ENCODE results near the gene MID1. TPM values are rescaled to one million over a fixed set of nuclear protein-coding genes. Genes with fewer than 3 reads are reported as not detected.

MID1 gene
- total RNA-seq, 4 donors from 2014 or later, result 0.91 to 1.9 (median 1.8) TPM

DNA sequence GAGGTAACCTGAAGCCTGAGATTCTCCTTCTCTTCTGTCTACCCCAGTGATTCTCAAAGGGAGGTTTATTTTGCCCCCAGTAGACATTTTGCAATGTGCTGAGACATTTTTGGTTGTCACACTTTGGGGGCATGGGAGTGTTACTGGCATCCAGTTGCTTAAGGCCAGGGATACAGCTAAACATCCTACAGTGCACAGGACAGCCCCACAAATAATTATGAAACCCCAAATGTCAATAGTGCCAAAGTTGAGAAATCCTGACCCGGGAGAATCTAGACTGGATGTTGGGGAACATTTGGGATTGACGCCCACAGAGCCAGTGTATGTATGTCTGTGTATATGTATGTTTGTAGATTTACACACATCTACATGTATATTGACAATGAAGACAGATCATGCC is 13.2 kb downstream of the MID1 start:
- no peak for TF ChIP-seq POLR2A (IDR thresholded peaks at IDR 0.05)
- TF ChIP-seq, protein P1, sequence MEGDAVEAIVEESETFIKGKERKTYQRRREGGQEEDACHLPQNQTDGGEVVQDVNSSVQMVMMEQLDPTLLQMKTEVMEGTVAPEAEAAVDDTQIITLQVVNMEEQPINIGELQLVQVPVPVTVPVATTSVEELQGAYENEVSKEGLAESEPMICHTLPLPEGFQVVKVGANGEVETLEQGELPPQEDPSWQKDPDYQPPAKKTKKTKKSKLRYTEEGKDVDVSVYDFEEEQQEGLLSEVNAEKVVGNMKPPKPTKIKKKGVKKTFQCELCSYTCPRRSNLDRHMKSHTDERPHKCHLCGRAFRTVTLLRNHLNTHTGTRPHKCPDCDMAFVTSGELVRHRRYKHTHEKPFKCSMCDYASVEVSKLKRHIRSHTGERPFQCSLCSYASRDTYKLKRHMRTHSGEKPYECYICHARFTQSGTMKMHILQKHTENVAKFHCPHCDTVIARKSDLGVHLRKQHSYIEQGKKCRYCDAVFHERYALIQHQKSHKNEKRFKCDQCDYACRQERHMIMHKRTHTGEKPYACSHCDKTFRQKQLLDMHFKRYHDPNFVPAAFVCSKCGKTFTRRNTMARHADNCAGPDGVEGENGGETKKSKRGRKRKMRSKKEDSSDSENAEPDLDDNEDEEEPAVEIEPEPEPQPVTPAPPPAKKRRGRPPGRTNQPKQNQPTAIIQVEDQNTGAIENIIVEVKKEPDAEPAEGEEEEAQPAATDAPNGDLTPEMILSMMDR (IDR thresholded peaks at IDR 0.05 in 4 of 5, conservative IDR thresholded peaks at IDR 0.05 in 1 of 5), result no peak
- H3K4me1 ChIP-seq, result no peaks in the 10 kb centered on the region
- no peak overlapping the region for H3K4me3 ChIP-seq
- intact Hi-C loops (cut with DNase I; ENCODE audit: low total_unique reads), result no loop called here
- H3K36me3 ChIP-seq, result no peaks in the 10 kb centered on the region
- ATAC-seq (no peak), DNase-seq (no peak)
- no peaks in the 10 kb centered on the region for H3K27me3 ChIP-seq
- in situ Hi-C loops (cut with MboI; ENCODE audit: low sequenced_read_pairs in 4 of 4), result loop anchor here in 3 of 4 donors (25.0 kb wide), 1 partner anchor 420 kb away; no protein-coding TSS in a partner anchor
- H3K27ac ChIP-seq, result no peak overlapping the region
- H3K9me3 ChIP-seq, result no peaks in the 10 kb centered on the region

DNA sequence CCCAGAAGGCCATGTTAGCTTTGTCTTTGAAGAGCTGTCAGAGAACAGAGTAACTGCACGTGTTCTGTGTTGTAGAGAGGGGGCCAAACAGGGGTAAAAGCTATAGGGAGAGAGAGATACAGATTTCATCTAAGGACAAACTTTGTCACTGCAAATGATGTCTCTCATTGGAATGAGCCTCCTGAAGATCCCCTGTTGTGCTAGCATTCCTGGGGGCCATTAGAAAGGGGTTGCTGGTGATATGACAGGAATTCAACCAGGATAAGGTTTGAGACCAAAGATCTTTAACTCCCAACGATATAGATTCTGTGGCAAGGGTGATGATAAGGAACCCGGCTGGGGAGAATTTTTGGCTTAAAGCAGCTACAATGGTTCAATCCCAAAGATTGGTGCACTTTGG is 16.8 kb downstream of the MID1 start:
- Histone ChIP-seq H3K27ac (no peak overlapping the region), H3K36me3 (no peaks in the 10 kb centered on the region), H3K4me3 (no peak overlapping the region), H3K27me3 (no peaks in the 10 kb centered on the region), H3K9me3 (no peaks in the 10 kb centered on the region), H3K4me1 (no peaks in the 10 kb centered on the region)
- no peak for TF ChIP-seq POLR2A (IDR thresholded peaks at IDR 0.05)
- TF ChIP-seq, protein P1 (IDR thresholded peaks at IDR 0.05 in 4 of 5, conservative IDR thresholded peaks at IDR 0.05 in 1 of 5), result no peak
- intact Hi-C loops (cut with DNase I; ENCODE audit: low total_unique reads) (no loop called here), in situ Hi-C loops (cut with MboI; ENCODE audit: low sequenced_read_pairs in 4 of 4) (loop anchor here in 3 of 4 donors (25.0 kb wide), 1 partner anchor 416 kb away; no protein-coding TSS in a partner anchor)
- ATAC-seq (no peak), DNase-seq (no peak)

DNA sequence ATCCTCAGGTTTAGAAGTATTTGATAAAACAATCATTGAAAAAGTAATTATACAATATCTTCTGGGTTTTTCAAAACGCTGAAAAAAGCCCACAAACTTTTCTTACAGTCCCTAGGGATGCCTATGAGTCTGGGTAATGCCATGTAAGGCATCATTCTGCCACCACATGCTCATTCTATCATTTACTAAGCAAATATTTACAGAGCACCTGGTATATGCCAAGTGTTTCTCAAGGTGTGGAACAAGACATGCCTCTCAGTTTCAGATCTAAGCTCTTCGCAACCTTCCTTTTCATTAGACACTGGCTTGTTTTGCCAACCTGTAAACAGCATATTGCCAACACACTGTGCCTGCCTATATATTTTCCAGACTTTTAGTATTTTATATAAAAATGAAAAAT is 17.7 kb downstream of the MID1 start:
- ATAC-seq (no peak), DNase-seq (no peak)
- intact Hi-C loops (cut with DNase I; ENCODE audit: low total_unique reads) (no loop called here), in situ Hi-C loops (cut with MboI; ENCODE audit: low sequenced_read_pairs in 4 of 4) (loop anchor here in 3 of 4 donors (25.0 kb wide), 1 partner anchor 415 kb away; no protein-coding TSS in a partner anchor)
- H3K27ac ChIP-seq, result no peak overlapping the region
- H3K36me3 ChIP-seq, result no peaks in the 10 kb centered on the region
- no peak overlapping the region for H3K4me3 ChIP-seq
- no peaks in the 10 kb centered on the region for H3K4me1 ChIP-seq
- TF ChIP-seq, protein P1 (IDR thresholded peaks at IDR 0.05 in 4 of 5, conservative IDR thresholded peaks at IDR 0.05 in 1 of 5), result no peak
- no peak for TF ChIP-seq POLR2A (IDR thresholded peaks at IDR 0.05)
- H3K27me3 ChIP-seq, result no peaks in the 10 kb centered on the region
- H3K9me3 ChIP-seq, result no peaks in the 10 kb centered on the region

DNA sequence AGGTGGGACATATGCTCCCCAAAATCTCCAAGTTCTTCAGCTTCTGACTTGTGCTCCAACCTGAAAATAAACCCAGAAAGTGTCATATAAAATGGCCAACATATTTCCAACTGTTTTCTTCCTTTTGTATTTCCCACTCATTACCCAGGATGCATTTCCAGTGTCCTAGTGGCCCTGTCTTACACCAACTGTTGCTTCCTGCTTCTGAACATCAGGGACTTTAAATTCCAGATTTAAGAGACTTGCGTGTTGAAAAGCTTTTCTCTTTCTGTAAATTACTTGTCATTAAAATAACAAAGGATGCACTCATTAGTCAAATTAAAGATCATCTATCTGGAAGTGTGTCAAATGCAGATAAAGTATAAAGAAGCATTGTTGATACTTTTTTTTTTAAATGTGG is 19.9 kb downstream of the MID1 start:
- no peak for ATAC-seq
- intact Hi-C loops (cut with DNase I; ENCODE audit: low total_unique reads), result no loop called here
- Histone ChIP-seq H3K27ac (no peak overlapping the region), H3K4me1 (no peaks in the 10 kb centered on the region), H3K4me3 (no peak overlapping the region), H3K36me3 (no peaks in the 10 kb centered on the region), H3K9me3 (no peaks in the 10 kb centered on the region), H3K27me3 (no peaks in the 10 kb centered on the region)
- no peak for TF ChIP-seq POLR2A (IDR thresholded peaks at IDR 0.05)
- TF ChIP-seq, protein P1 (IDR thresholded peaks at IDR 0.05 in 4 of 5, conservative IDR thresholded peaks at IDR 0.05 in 1 of 5), result no peak
- no peak for DNase-seq
- in situ Hi-C loops (cut with MboI; ENCODE audit: low sequenced_read_pairs in 4 of 4), result loop anchor here in 3 of 4 donors (25.0 kb wide), 1 partner anchor 413 kb away; no protein-coding TSS in a partner anchor

DNA sequence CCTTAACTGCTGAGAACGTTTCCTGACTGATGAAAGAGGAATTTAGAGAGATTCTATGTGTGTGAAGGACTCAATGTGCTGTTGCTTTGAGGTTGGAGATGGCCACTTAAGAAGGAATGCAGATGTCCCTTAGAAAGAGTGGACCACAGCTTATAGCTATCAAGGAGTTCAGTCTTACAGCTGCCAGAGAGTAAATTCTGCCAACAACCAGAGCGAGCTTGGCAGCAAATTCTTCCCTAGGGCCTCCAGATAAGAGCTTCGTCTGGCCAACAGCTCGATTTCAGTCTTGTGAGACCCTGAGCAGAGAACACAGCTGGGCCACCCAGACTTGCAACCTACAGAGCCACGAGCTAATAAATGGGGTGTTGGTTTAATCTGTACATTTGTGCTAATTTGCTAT is 21.8 kb downstream of the MID1 start:
- intact Hi-C loops (cut with DNase I; ENCODE audit: low total_unique reads), result no loop called here
- H3K9me3 ChIP-seq, result no peaks in the 10 kb centered on the region
- no peak for TF ChIP-seq POLR2A (IDR thresholded peaks at IDR 0.05)
- DNase-seq (no peak), ATAC-seq (no peak)
- H3K4me3 ChIP-seq, result no peak overlapping the region
- H3K27me3 ChIP-seq, result no peaks in the 10 kb centered on the region
- H3K36me3 ChIP-seq, result no peaks in the 10 kb centered on the region
- H3K27ac ChIP-seq, result no peak overlapping the region
- in situ Hi-C loops (cut with MboI; ENCODE audit: low sequenced_read_pairs in 4 of 4), result no loop called here
- H3K4me1 ChIP-seq, result no peaks in the 10 kb centered on the region

Measured in gastrocnemius medialis (tissue), 4 donors.